H1 (cell line): ENCODE results near the gene WASL. TPM values are rescaled to one million over a fixed set of nuclear protein-coding genes. Genes with fewer than 3 reads are reported as not detected.

Experiments used
- CHD7 ChIP-seq: fragments of 300-600 bp; sonication (generic); IDR thresholded peaks from 2 replicates; pipeline ENCODE4 v1.7.1; 2012; ENCODE audit warnings: low read length, moderate library complexity, mild to moderate bottlenecking, inconsistent platforms; ENCODE audit not compliant: insufficient replicate concordance
- POLR2A ChIP-seq, 2 experiments: IDR thresholded peaks; 1 replicate in 1 of 2; 2 replicates in 1 of 2; pipeline ENCODE4 v1.6.1; 2011; ENCODE audit warnings: low read depth in 2 of 2, low read length in 2 of 2, mild to moderate bottlenecking in 2 of 2; ENCODE audit errors: control extremely low read depth in 1 of 2
- RBBP5 ChIP-seq: IDR thresholded peaks from 2 replicates; pipeline ENCODE4 v1.7.1; 2012; ENCODE audit warnings: low read depth, mild to moderate bottlenecking, inconsistent platforms, low read length, moderate library complexity, borderline replicate concordance
- SIN3A ChIP-seq, 2 experiments: IDR thresholded peaks in 1 of 2; conservative IDR thresholded peaks in 1 of 2; 2 replicates each; pipeline ENCODE4 v1.6.1; 2011 to 2012; ENCODE audit warnings: low read length in 2 of 2, improper control_type of control experiment in 1 of 2, low read depth in 1 of 2, mild to moderate bottlenecking in 1 of 2
- polyA plus RNA-seq, 7 experiments: library from polyadenylated mRNA; depleted of rRNA in 3 of 7; stranded (reverse) in 5 of 7; unstranded in 2 of 7; fragments of >200 nt in 5 of 7; fragments of 200-250 nt in 2 of 7; gene quantifications; 1 replicate in 5 of 7; 2 replicates in 1 of 7; 4 replicates in 1 of 7; pipeline versions ENCODE4 v1.2.1 to v1.2.3, GENCODE V29; 2011 to 2013; ENCODE audit warnings: missing spikeins in 2 of 7, mixed read lengths in 2 of 7
- total RNA-seq: library from RNA; stranded (reverse); fragmentation: NEBNext Ultra II Directional; extraction: Animal tissue kit (Norgen Biotek cat#: 25700); gene quantifications from 2 replicates; pipeline ENCODE4 v1.2.1, GENCODE V29; 2021

Gene WASL
- total and polyA plus RNA-seq, 2 of the 8 experiments (the other 6 are each of a cell fraction or from before 2014, with no cell fraction given): 7.7 to 38.9 TPM

DNA sequence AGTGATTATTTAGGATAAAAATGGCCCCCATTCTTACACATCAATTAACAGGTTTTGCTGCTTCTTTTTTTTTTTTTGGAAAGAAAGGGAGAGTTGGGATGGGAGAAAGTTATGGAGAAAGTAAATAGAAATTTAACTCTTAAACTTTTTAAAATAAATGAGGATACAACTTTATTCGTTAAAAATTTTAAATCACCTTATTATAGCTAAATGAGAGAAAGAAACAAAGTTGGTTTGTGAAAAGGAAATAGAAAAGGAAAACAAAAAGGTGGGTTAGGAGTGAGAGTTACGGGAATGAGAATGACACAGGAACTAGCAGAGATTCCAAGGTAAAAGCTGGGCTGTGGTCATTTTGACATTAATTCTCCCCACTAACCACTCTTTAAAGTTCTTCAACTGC is 58.3 kb downstream of the WASL start (continued):
- TF ChIP-seq CHD7 (no peak), RBBP5 (no peak), SIN3A (conservative IDR thresholded peaks at IDR 0.05 in 1 of 2, IDR thresholded peaks at IDR 0.05 in 1 of 2; ENCODE audit: low read depth in 1 of 2, low read length in 2 of 2) (no peak), POLR2A (IDR thresholded peaks at IDR 0.05; ENCODE audit: control extremely low read depth in 1 of 2, low read depth in 2 of 2, low read length in 2 of 2) (no peak)
